ENCODE data around the gene PYCR2. TPM values are rescaled to one million over a fixed set of nuclear protein-coding genes. Genes with fewer than 3 reads are reported as not detected.
A peak's percentile ranks its signal among the peaks of the same experiment; 100 is the strongest.
"Not testable (repeated sequence)": the region's sequence is repeated elsewhere in the genome, so short reads cannot be mapped to it uniquely, and the experiment has no call there.

The PYCR2 gene
- total RNA-seq, 3 donors from 2014 or later = 156 to 161 (median 158) TPM

- Mint-ChIP-seq H3K9me3 (no peaks in the 10 kb centered on the region), H3K4me3 (no peak overlapping the region), H3K27me3 (ENCODE audit: low read depth) (peaks cover 3% of the 10 kb centered on the region), H3K4me1 (ENCODE audit: low read depth) (no peaks in the 10 kb centered on the region), H3K36me3 (ENCODE audit: insufficient read depth) (no peaks in the 10 kb centered on the region)
- ATAC-seq (no peak), DNase-seq (no peak)
Observed at GRCh38 chr1:225937048-225937968, 13.3 kb upstream of the PYCR2 start.

GRCh38 chr1:225936523-225936922 lies 12.5 kb upstream of the PYCR2 start:
- DNase-seq (no peak), ATAC-seq (no peak)
- Mint-ChIP-seq H3K36me3 (ENCODE audit: insufficient read depth) (no peaks in the 10 kb centered on the region), H3K4me3 (no peak overlapping the region), H3K4me1 (ENCODE audit: low read depth) (no peaks in the 10 kb centered on the region), H3K27me3 (ENCODE audit: low read depth) (peaks cover 3% of the 10 kb centered on the region), H3K9me3 (no peaks in the 10 kb centered on the region)

GRCh38 chr1:225936086-225936485 lies 12.0 kb upstream of the PYCR2 start:
- not testable (repeated sequence) for H3K4me3 Mint-ChIP-seq; H3K4me1 Mint-ChIP-seq (ENCODE audit: low read depth); ATAC-seq; H3K9me3 Mint-ChIP-seq; H3K27me3 Mint-ChIP-seq (ENCODE audit: low read depth); DNase-seq; H3K36me3 Mint-ChIP-seq (ENCODE audit: insufficient read depth)

GRCh38 chr1:225934711-225935110 lies 10.7 kb upstream of the PYCR2 start:
- no peak for ATAC-seq
- no peaks in the 10 kb centered on the region for H3K27me3 Mint-ChIP-seq (ENCODE audit: low read depth)
- H3K36me3 Mint-ChIP-seq (ENCODE audit: insufficient read depth) = no peaks in the 10 kb centered on the region
- H3K9me3 Mint-ChIP-seq = no peaks in the 10 kb centered on the region
- H3K4me1 Mint-ChIP-seq (ENCODE audit: low read depth) = no peaks in the 10 kb centered on the region
- no peak overlapping the region for H3K4me3 Mint-ChIP-seq
- DNase-seq = no peak

GRCh38 chr1:225933072-225933471 lies 9.0 kb upstream of the PYCR2 start:
- Mint-ChIP-seq H3K36me3 (ENCODE audit: insufficient read depth) (no peaks in the 10 kb centered on the region), H3K27me3 (ENCODE audit: low read depth) (no peaks in the 10 kb centered on the region), H3K9me3 (no peaks in the 10 kb centered on the region), H3K4me3 (no peak overlapping the region), H3K4me1 (ENCODE audit: low read depth) (peaks cover 13% of the 10 kb centered on the region)
- ATAC-seq = no peak
- DNase-seq = no peak

- DNase-seq (no peak), ATAC-seq (no peak)
- H3K4me1 Mint-ChIP-seq (ENCODE audit: low read depth) = peaks cover 19% of the 10 kb centered on the region
- H3K4me3 Mint-ChIP-seq = no peak overlapping the region
- H3K36me3 Mint-ChIP-seq (ENCODE audit: insufficient read depth) = no peaks in the 10 kb centered on the region
- H3K27me3 Mint-ChIP-seq (ENCODE audit: low read depth) = no peaks in the 10 kb centered on the region
- H3K9me3 Mint-ChIP-seq = no peaks in the 10 kb centered on the region
Observed at GRCh38 chr1:225931270-225932136, 7.5 kb upstream of the PYCR2 start.

- ATAC-seq (no peak), DNase-seq (no peak)
- H3K27me3 Mint-ChIP-seq (ENCODE audit: low read depth) = no peaks in the 10 kb centered on the region
- H3K4me1 Mint-ChIP-seq (ENCODE audit: low read depth) = peaks cover 20% of the 10 kb centered on the region
- no peaks in the 10 kb centered on the region for H3K36me3 Mint-ChIP-seq (ENCODE audit: insufficient read depth)
- H3K4me3 Mint-ChIP-seq = no peak overlapping the region
- no peaks in the 10 kb centered on the region for H3K9me3 Mint-ChIP-seq
Observed at GRCh38 chr1:225930566-225930965, 6.5 kb upstream of the PYCR2 start.

- H3K4me3 Mint-ChIP-seq; DNase-seq; H3K9me3 Mint-ChIP-seq; H3K36me3 Mint-ChIP-seq (ENCODE audit: insufficient read depth); H3K27me3 Mint-ChIP-seq (ENCODE audit: low read depth); ATAC-seq: not testable (repeated sequence)
- H3K4me1 Mint-ChIP-seq (ENCODE audit: low read depth) = peaks cover 22% of the 10 kb centered on the region
Observed at GRCh38 chr1:225929462-225929861, 5.4 kb upstream of the PYCR2 start.

GRCh38 chr1:225928186-225929175 lies 4.4 kb upstream of the PYCR2 start:
- ATAC-seq (no peak), DNase-seq (no peak)
- Mint-ChIP-seq H3K4me3 (peak overlapping the region; percentile 7), H3K9me3 (no peaks in the 10 kb centered on the region), H3K27me3 (ENCODE audit: low read depth) (no peaks in the 10 kb centered on the region), H3K4me1 (ENCODE audit: low read depth) (peaks cover 23% of the 10 kb centered on the region), H3K36me3 (ENCODE audit: insufficient read depth) (no peaks in the 10 kb centered on the region)

GRCh38 chr1:225926551-225927113 lies 2.6 kb upstream of the PYCR2 start:
- DNase-seq (no peak), ATAC-seq (no peak)
- Mint-ChIP-seq H3K36me3 (ENCODE audit: insufficient read depth) (peaks cover 3% of the 10 kb centered on the region), H3K4me1 (ENCODE audit: low read depth) (peaks cover 33% of the 10 kb centered on the region), H3K9me3 (no peaks in the 10 kb centered on the region), H3K27me3 (ENCODE audit: low read depth) (no peaks in the 10 kb centered on the region), H3K4me3 (peak overlapping the region; percentile 49)

- peaks cover 41% of the 10 kb centered on the region for H3K4me1 Mint-ChIP-seq (ENCODE audit: low read depth)
- no peak for DNase-seq
- no peaks in the 10 kb centered on the region for H3K9me3 Mint-ChIP-seq
- H3K27me3 Mint-ChIP-seq (ENCODE audit: low read depth) = no peaks in the 10 kb centered on the region
- peaks cover 14% of the 10 kb centered on the region for H3K36me3 Mint-ChIP-seq (ENCODE audit: insufficient read depth)
- H3K4me3 Mint-ChIP-seq = peak overlapping the region; percentile 95
- ATAC-seq = no peak
Observed at GRCh38 chr1:225923381-225923691, 714 bp downstream of the PYCR2 start.

- Mint-ChIP-seq H3K27me3 (ENCODE audit: low read depth) (no peaks in the 10 kb centered on the region), H3K9me3 (no peaks in the 10 kb centered on the region), H3K4me3 (peak overlapping the region; percentile 95), H3K4me1 (ENCODE audit: low read depth) (peaks cover 36% of the 10 kb centered on the region), H3K36me3 (ENCODE audit: insufficient read depth) (peaks cover 21% of the 10 kb centered on the region)
- DNase-seq = no peak
- no peak for ATAC-seq
Observed at GRCh38 chr1:225921734-225922709, 2.0 kb downstream of the PYCR2 start.

- no peaks in the 10 kb centered on the region for H3K27me3 Mint-ChIP-seq (ENCODE audit: low read depth)
- ATAC-seq = no peak
- H3K36me3 Mint-ChIP-seq (ENCODE audit: insufficient read depth) = peaks cover 23% of the 10 kb centered on the region
- peak overlapping the region; percentile 37 for H3K4me3 Mint-ChIP-seq
- peaks cover 33% of the 10 kb centered on the region for H3K4me1 Mint-ChIP-seq (ENCODE audit: low read depth)
- DNase-seq = no peak
- no peaks in the 10 kb centered on the region for H3K9me3 Mint-ChIP-seq
Observed at GRCh38 chr1:225919906-225920305, 4.1 kb downstream of the PYCR2 start.

Data from activated T-cell treated with anti-CD3 and anti-CD28 coated beads, Interleukin-2, amount 50 U/mL, for 4 hours (primary cell).